GM18505 (cell line): ENCODE results near the gene TCERG1L.

Source experiments
- ATAC-seq: cut with Tn5 transposase; IDR thresholded peaks from one replicate; pipeline ENCODE4 v1.9.1; 2021; ENCODE audit not compliant: unreplicated experiment
- POLR2A ChIP-seq: IDR thresholded peaks from 4 replicates; pipeline ENCODE4 v1.6.1; 2011; ENCODE audit warnings: borderline replicate concordance; ENCODE audit not compliant: insufficient read depth, insufficient read length; ENCODE audit errors: extremely low read depth

Gene TCERG1L

GRCh38 chr10:131046194-131046593, 265.3 kb downstream of the TCERG1L start:
- no peak for TF ChIP-seq POLR2A
- ATAC-seq = no peak

GRCh38 chr10:131044379-131045111, 267.0 kb downstream of the TCERG1L start:
- TF ChIP-seq POLR2A = no peak
- no peak for ATAC-seq

- no peak for ATAC-seq
- TF ChIP-seq POLR2A = no peak
These were observed 268.4 kb downstream of the TCERG1L start for GRCh38 chr10:131043039-131043691.
